ENCODE data around the gene LPP. TPM values are rescaled to one million over a fixed set of nuclear protein-coding genes. Genes with fewer than 3 reads are reported as not detected.

Gene LPP
- total RNA-seq, 3 donors from 2014 or later = 262 to 816 (median 325) TPM

GRCh38 chr3:188490416-188490815 lies 336.5 kb downstream of the LPP start:
- intact Hi-C loops (cut with DNase I, micrococcal nuclease) = no loop called here
- Histone ChIP-seq H3K9me3 (no peaks in the 10 kb centered on the region), H3K4me1 (ENCODE audit: low read depth) (no peaks in the 10 kb centered on the region), H3K4me3 (no peak overlapping the region), H3K36me3 (ENCODE audit: low read depth) (no peaks in the 10 kb centered on the region)
- ATAC-seq (no peak), DNase-seq (no peak)
- no peak for TF ChIP-seq CTCF (IDR thresholded peaks at IDR 0.05)

GRCh38 chr3:188491276-188491687 lies 337.3 kb downstream of the LPP start:
- no peak for DNase-seq
- Histone ChIP-seq H3K4me1 (ENCODE audit: low read depth) (no peaks in the 10 kb centered on the region), H3K9me3 (no peaks in the 10 kb centered on the region), H3K4me3 (no peak overlapping the region), H3K36me3 (ENCODE audit: low read depth) (no peaks in the 10 kb centered on the region)
- TF ChIP-seq CTCF (IDR thresholded peaks at IDR 0.05) = no peak
- intact Hi-C loops (cut with DNase I, micrococcal nuclease) = no loop called here
- ATAC-seq = no peak

GRCh38 chr3:188496390-188496789 lies 342.4 kb downstream of the LPP start:
- ATAC-seq (no peak), DNase-seq (no peak)
- Histone ChIP-seq H3K4me3 (no peak overlapping the region), H3K9me3 (no peaks in the 10 kb centered on the region), H3K36me3 (ENCODE audit: low read depth) (no peaks in the 10 kb centered on the region), H3K4me1 (ENCODE audit: low read depth) (no peaks in the 10 kb centered on the region)
- no peak for TF ChIP-seq CTCF (IDR thresholded peaks at IDR 0.05)
- intact Hi-C loops (cut with DNase I, micrococcal nuclease) = no loop called here

GRCh38 chr3:188497021-188497420 lies 343.1 kb downstream of the LPP start:
- DNase-seq (no peak), ATAC-seq (no peak)
- Histone ChIP-seq H3K4me3 (no peak overlapping the region), H3K4me1 (ENCODE audit: low read depth) (no peaks in the 10 kb centered on the region), H3K9me3 (no peaks in the 10 kb centered on the region), H3K36me3 (ENCODE audit: low read depth) (no peaks in the 10 kb centered on the region)
- TF ChIP-seq CTCF (IDR thresholded peaks at IDR 0.05) = no peak
- intact Hi-C loops (cut with DNase I, micrococcal nuclease) = no loop called here

GRCh38 chr3:188503647-188504046 lies 349.7 kb downstream of the LPP start:
- no peak for TF ChIP-seq CTCF (IDR thresholded peaks at IDR 0.05)
- intact Hi-C loops (cut with DNase I, micrococcal nuclease) = no loop called here

GRCh38 chr3:188505151-188505550 lies 351.2 kb downstream of the LPP start:
- H3K9me3 ChIP-seq = peaks cover 8% of the 10 kb centered on the region
- H3K4me3 ChIP-seq = no peak overlapping the region
- intact Hi-C loops (cut with DNase I, micrococcal nuclease) = no loop called here
- ATAC-seq (no peak), DNase-seq (no peak)
- no peaks in the 10 kb centered on the region for H3K36me3 ChIP-seq (ENCODE audit: low read depth)
- H3K4me1 ChIP-seq (ENCODE audit: low read depth) = no peaks in the 10 kb centered on the region
- TF ChIP-seq CTCF (IDR thresholded peaks at IDR 0.05) = no peak

More at GRCh38 chr3:188503647-188504046, 349.7 kb downstream of the LPP start:
- ATAC-seq (no peak), DNase-seq (no peak)
- H3K9me3 ChIP-seq = peaks cover 8% of the 10 kb centered on the region
- H3K4me3 ChIP-seq = no peak overlapping the region
- H3K4me1 ChIP-seq (ENCODE audit: low read depth) = no peaks in the 10 kb centered on the region
- H3K36me3 ChIP-seq (ENCODE audit: low read depth) = no peaks in the 10 kb centered on the region
